Measurements from ENCODE around the gene FCAMR.

Gene FCAMR

GRCh38 chr1:206957639-206958038, 12.6 kb downstream of the FCAMR start:
- no peak for DNase-seq (ENCODE audit: low read depth in 2 of 2)

DNA sequence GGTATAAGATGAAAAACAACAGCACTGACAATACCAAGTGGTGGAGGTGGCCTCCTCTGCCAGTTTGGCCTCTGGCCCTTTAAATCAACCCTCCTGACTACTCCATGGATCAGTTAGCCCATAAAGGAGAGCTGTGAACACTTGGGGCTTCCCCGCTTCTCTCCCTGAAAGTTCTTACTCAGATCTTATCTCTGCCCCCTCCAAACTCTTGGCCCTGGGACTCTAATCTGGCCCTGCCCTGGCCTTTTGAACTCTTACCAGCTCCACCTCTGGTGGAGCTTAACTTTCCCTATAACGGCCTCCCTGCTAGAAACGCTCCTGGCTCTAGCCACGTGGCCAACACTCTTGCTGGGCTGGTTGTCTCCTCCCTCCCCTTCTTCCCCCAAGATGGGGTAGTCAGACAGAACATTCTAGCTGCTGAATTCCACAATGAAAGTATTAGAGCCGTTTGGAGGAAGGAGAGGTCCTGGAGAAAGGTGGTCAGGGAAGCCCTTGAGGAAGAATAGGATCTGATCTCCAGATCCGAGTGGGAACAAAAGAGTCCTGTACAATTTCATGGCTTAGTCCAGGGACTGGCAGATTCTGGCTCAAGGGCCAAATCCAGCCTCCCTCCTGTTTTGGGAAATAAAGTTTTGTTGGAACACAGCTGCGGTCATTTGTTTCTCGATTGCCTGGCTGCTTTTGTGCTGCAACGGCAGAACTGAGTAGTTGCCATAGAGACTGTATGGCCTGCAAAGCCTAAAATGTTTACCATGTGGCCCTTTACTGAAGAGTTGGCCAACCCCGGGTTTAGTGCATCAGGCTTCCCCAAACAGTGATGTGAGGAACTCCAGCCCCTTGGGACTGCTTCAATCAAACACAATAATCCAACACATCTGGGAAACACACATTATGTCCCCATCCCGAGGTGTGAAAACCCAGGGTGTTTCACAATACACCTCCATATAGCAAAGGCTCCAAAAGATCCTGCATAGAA, 14.5 kb downstream of the FCAMR start:
- DNase-seq (ENCODE audit: low read depth in 2 of 2): no peak

- DNase-seq (ENCODE audit: low read depth in 2 of 2): no peak
Observed at GRCh38 chr1:206954459-206955342, 15.6 kb downstream of the FCAMR start.

DNA sequence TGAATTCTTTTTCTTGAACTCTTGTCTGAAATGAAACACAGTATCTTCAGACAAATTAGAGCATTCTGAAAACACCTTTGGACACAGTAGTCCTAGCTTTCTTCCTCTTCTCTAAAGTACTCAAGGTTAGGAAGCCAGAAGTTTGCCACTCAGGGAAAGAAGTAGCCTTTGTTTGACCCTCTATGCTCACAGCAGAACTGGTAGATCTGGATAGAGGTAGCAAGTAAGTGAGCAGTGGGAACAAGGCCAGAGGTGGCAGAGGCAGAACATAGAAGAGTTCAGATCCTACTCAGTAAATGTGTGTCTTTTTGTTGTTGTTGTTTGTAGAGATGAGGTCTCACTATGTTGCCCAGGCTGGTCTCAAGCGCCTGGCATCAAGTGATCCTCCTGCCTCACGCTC, 16.6 kb downstream of the FCAMR start:
- DNase-seq (ENCODE audit: low read depth in 2 of 2): no peak

DNA sequence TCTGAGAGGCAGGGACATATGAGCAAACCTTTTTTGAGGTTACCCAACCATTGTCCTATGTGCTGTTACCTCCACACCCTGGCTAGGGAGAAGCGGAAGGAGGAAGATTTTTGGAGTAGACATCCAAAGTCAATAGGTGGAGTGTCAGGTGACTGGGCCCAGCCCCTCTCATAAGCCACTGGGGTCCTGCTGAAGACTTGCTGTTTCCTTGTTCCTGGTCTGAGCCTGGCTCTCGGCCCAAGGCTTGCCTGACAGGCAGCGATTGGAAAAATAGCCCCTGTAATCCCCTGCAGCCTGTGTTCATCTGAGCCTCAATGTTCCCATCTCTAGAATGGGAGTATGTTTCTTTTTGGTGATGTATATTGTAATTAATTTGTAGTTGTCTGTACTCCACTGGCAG, 17.1 kb downstream of the FCAMR start:
- no peak for DNase-seq (ENCODE audit: low read depth in 2 of 2)

- no peak for DNase-seq (ENCODE audit: low read depth in 2 of 2)
Observed at GRCh38 chr1:206952171-206952570, 18.1 kb downstream of the FCAMR start.

DNA sequence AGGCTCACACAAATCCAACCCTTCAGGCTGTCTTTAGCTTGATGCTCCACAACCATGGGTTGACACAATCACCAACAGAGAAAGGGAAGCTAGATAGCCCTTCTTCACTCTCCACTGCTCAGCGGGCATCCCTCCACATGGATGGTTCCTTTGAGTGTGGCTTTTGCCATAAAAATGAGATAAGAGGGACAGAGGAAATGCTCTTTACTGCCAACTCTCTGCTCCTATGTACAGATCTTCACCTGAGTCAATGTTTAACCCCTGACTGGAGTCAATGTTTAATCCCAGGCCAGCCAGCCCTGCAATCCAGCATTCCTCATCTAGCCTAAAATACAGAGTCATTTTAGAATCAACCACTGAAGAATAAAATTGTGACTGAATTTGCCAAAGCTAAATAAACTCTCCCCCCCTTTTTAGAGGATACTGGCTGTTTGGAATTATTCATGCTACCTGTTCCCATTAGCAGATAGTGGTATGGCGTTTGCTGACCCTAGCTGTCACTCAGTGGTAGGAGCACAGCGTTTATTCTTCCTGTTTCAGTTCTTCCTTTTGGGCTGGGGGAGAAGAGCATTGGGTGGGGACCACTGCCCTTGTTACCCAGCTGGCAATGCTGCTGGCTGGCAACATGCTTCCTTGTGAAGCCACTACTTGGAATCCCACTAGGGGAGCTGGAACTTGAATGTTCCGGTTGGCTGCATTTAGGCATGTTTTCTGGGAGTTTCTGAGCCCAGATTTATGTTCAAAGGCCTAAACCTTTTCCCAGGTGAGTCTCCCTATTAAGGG, 18.8 kb downstream of the FCAMR start:
- no peak for DNase-seq (ENCODE audit: low read depth in 2 of 2)

DNA sequence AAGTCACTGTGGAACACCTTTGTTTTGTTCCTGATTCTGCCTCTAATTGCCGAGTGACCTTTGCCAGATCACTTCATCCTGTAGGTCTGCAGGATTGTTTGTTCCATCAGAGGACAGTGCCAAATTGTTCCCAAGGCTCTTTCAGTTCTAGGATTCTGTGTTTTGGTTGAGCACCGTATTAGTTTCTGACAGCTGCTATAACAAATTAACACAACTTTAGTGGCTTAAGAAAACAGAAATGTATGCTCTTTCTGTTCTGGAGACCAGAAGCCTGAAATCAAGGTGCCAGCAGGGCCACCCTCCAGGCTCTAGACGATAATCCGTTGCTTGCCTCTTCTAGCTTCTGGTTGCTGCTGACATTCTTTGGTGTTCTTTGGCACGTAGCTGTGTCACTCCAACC, 20.6 kb downstream of the FCAMR start:
- DNase-seq (ENCODE audit: low read depth in 2 of 2): no peak

DNA sequence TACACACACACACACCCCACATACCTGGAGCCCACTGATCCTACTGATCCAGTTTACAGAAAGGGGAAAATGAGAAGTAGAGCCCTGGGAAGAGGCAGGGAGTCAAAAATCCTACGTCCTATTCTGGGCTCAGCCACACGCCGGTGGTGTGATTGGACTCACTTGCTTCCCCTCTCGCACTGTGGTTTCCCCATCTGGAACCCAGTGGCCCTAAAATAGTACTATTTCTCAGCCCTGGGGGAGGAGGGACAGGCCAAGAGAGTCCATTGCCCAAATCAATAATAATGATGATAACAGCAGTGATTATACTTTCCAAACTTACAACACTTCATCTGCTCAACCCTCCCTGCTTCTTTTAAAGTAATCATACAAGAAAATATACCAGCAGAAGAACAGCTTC, 21.1 kb downstream of the FCAMR start:
- no peak for DNase-seq (ENCODE audit: low read depth in 2 of 2)

- DNase-seq (ENCODE audit: low read depth in 2 of 2): no peak
Observed at GRCh38 chr1:206947255-206947654, 23.0 kb downstream of the FCAMR start.

DNA sequence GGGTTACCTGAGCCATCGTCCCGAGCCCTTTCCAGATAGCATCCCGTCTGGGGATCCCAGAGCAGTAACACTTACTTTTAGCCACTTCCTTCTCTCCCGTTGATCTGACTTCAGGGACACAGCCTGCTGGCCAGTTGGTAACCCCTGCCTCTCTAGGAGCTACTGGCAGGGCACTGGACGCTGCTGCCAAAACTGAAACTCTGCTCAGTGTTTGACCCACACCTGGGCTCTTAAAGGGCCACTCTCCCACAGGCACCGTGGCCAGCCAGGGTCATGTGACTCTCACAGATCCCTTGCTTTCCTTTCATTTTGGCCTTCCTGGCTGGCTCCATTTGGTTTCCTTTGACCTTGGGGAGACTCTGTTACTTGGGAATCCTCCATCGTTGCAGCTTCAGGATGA, 24.0 kb downstream of the FCAMR start, which contains the start of gene PIGR:
Gene PIGR, minus strand, starts transcription at position 206 of the 400 bp plus-strand sequence. CDS start 5,935 bp downstream, outside the sequence.
- DNase-seq (ENCODE audit: low read depth in 2 of 2): no peak

DNA sequence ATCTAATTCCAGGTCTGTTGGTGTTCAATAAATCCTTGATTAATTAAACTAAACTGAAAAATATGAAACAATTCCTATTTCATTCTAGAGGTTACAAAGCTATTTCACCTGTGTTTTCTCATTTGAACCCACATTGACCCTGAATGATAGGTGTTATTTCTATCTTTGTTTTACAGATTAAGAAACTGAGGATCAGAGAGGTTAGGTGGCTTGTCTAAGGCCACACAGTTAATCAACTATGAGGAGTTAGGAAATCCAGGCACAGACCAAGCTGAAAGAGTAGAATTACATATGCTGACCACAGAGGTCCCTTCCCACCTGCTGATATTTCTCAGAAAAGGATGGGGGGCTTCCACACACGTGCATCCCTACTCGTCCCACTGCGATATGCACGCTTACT, 24.5 kb downstream of the FCAMR start:
- no peak for DNase-seq (ENCODE audit: low read depth in 2 of 2)

DNA sequence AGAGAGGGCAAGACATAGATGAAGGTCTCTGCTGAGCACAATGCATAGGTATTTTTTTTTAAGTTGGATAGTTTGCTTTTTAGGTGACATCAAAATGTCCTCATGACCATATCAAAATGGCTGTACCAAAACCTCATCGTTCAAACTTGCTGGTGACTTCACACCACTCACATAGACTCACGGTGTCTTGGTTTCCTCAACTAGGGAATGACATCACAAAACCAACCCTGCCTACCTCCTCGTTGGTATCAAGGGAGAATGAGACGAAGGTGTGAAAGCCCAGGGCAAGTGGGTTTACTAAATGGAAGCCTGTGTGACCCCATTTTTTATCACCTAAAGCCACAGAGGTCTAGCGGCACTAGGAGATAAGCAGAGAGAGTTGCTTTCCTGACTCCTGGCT, 25.6 kb downstream of the FCAMR start:
- no peak for DNase-seq (ENCODE audit: low read depth in 2 of 2)

- no peak for DNase-seq (ENCODE audit: low read depth in 2 of 2)
Observed at GRCh38 chr1:206941766-206942418, 28.4 kb downstream of the FCAMR start.

DNA sequence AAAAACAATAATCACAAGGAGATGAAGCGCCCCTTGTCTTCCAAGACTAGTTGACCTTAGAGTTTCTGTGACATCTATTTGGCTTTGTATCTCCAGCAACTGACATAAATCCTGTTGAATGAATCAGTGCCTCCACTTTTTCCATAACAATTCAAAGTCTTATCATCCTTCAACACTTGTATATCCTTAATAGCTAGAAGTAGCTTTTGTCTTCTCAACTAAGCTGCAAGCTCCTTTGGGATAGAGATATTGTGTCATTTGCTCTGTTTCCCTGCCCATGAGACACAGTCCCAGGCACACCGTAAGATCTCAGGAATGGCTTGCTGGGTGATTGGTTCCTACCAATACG, 29.7 kb downstream of the FCAMR start:
- no peak for DNase-seq (ENCODE audit: low read depth in 2 of 2)

DNA sequence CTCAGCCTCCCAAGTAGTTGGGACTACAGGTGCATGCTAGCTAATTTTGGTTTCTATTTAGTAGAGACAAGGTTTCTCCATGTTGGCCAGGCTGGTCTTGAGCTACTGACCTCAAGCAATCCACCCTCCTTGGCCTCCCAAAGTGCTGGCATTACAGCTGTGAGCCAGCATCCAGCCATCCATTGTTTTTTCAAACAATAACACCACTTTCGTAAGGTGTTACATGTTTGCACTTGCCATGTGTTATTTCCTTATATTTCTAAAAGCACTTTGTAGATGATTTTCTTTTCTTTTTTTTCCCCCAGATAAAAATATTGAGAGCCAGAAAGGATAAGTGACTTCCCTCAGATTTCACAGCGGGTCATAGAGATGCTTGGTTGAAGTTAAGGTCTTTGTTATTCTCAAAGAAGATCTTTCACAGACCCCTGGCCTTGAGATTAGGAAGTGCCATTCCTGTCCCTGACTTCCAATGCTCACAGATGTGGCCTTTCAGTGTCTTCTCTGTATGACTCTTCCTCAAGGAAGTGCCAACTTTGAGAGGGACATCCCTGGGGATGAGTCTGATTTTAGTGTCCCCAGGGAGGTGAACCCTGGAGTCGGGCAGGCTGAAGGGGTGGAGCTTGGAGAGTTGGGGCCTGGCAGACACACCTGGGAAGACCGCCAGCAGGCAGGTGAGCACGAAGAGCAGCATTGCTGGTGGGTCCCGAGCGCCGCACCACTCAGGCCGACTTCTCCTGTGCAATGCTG, 30.2 kb downstream of the FCAMR start:
- no peak for DNase-seq (ENCODE audit: low read depth in 2 of 2)

GRCh38 chr1:206939131-206939530, 31.1 kb downstream of the FCAMR start:
- no peak for DNase-seq (ENCODE audit: low read depth in 2 of 2)

DNA sequence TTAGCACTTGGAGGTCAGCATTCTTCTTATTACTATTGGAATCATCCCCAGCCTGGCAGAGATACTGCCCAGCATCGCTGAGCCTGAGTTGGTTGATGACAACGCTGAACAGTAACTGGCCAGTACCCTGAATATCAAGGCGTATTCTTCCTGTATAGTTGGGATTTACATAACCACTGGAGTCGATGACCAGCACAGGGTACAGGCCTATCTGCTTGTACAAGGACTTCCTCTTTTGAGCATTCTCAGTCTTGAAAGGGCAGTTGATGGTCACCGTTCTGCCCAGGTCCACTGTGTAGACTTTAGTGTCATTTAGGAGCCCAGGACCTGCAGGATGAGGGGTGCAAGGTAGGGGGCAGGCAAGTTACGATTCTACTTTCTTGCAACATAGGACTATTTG, 32.8 kb downstream of the FCAMR start:
- no peak for DNase-seq (ENCODE audit: low read depth in 2 of 2)

- no peak for DNase-seq (ENCODE audit: low read depth in 2 of 2)
Observed at GRCh38 chr1:206935491-206936067, 34.7 kb downstream of the FCAMR start.

DNA sequence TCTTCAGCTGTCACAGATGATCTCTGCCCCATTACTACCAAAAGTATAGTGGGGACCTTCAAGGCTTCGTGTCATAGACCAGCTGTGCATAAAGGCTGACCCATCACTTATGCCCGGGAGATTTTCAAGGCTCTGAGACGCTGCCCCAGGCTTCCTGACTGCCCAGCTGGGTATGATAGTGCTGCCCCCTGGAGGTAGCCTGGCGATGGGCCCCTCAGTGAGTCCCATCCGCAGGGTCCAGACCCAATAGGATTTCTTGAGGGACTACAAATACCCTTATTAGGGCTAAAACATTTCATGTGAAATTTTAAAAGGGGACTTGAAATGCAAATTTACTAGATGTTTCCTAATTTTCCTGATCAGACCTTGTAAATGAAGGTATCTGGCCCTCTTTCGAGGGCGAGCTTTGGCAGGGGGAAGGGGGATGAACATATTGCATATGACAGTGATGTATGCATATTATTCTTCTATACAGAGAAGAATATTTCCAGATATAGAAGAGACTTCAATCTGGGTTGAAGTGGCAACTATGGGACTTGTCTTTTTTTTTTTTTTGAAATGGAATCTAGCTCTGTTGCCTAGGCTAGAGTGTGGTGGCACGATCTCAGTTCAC, 36.8 kb downstream of the FCAMR start:
- peak; percentile 47 to 55 for DNase-seq (ENCODE audit: low read depth in 2 of 2)

Data from stimulated activated CD8-positive, alpha-beta memory T cell treated with anti-CD3 and anti-CD28 coated beads, Interleukin-2, amount 100 ng/mL, for 1 hour (primary cell).